Measurements from ENCODE around the gene MRPL49.

DNA sequence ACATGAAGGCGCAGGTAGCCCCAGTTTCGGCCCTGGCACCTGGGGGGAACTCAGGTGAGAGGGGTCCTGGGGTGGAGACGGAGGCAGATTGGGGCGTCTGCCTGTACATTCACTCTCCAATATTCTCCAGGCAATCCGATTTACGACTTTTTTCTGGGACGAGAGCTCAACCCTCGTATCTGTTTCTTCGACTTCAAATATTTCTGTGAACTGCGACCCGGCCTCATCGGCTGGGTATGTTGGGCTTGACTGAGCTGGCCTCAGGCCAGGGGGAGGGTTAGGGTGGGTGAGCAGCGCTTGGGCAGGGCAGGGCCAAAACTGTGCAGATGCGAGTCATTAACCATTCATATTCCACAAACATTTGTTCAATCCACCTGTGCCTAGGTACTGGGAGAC lies 8.8 kb upstream of the MRPL49 start:
- no peak for TF ChIP-seq POLR2A (IDR thresholded peaks at IDR 0.05)
- TF ChIP-seq, protein P1, sequence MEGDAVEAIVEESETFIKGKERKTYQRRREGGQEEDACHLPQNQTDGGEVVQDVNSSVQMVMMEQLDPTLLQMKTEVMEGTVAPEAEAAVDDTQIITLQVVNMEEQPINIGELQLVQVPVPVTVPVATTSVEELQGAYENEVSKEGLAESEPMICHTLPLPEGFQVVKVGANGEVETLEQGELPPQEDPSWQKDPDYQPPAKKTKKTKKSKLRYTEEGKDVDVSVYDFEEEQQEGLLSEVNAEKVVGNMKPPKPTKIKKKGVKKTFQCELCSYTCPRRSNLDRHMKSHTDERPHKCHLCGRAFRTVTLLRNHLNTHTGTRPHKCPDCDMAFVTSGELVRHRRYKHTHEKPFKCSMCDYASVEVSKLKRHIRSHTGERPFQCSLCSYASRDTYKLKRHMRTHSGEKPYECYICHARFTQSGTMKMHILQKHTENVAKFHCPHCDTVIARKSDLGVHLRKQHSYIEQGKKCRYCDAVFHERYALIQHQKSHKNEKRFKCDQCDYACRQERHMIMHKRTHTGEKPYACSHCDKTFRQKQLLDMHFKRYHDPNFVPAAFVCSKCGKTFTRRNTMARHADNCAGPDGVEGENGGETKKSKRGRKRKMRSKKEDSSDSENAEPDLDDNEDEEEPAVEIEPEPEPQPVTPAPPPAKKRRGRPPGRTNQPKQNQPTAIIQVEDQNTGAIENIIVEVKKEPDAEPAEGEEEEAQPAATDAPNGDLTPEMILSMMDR (IDR thresholded peaks at IDR 0.05), result no peak
